IMR-90 (cell line): ENCODE measurements around the gene PRKAB1. TPM values are rescaled to one million over a fixed set of nuclear protein-coding genes. Genes with fewer than 3 reads are reported as not detected.

Experiments used
- ATAC-seq: fragments of 200-7000 bp; cut with Tn5 transposase; 2 replicates; pipeline ENCODE4 v1.9.1; 2020; ENCODE audit warnings: low read depth, mild to moderate bottlenecking, moderate library complexity
- BruUV-seq: library from RNA; stranded (reverse); fragments of 400-500 nt; replicated peaks from 2 replicates; lab custom pipeline; 2021; lab: Mats Ljungman, UMichigan
- CTCF ChIA-PET: fragments of 300-600 bp; formaldehyde crosslinking; extraction: SDS; loops from one replicate; lab custom pipeline; 2021; ENCODE audit warnings: antibody characterized with exemption; lab: Yijun Ruan, JAX
- POLR2A ChIA-PET: fragments of 300-600 bp; sonication (Branson Sonifier 250); formaldehyde crosslinking; loops from one replicate; lab custom pipeline; 2022; ENCODE audit warnings: antibody characterized with exemption; ENCODE audit not compliant: unreplicated experiment; lab: Charles Lee
- DNase-seq: peaks from one replicate; pipeline ENCODE4 v3.0.0; 2013
- H2AFZ ChIP-seq: replicated peaks from 2 replicates; pipeline ENCODE3; 2013; ENCODE audit warnings: low read length, mild to moderate bottlenecking; ENCODE audit not compliant: poor library complexity
- H2AK5ac ChIP-seq: 2 replicates; pipeline ENCODE4 v1.6.1; 2013; ENCODE audit warnings: low read depth, low read length, inconsistent platforms
- H2AK9ac ChIP-seq: replicated peaks from 2 replicates; pipeline ENCODE3; 2013; ENCODE audit warnings: mild to moderate bottlenecking, low read depth, low read length, moderate library complexity; ENCODE audit not compliant: poor library complexity
- H2BK120ac ChIP-seq: 2 replicates; pipeline ENCODE4 v1.6.1; 2013; ENCODE audit warnings: low read depth, low read length, inconsistent platforms
- H2BK15ac ChIP-seq: 3 replicates; pipeline ENCODE4 v1.6.1; 2013; ENCODE audit warnings: low read depth, low read length, inconsistent platforms
- H2BK20ac ChIP-seq: 2 replicates; pipeline ENCODE4 v1.6.1; 2013; ENCODE audit warnings: low read depth, mild to moderate bottlenecking, inconsistent platforms, low read length, moderate library complexity
- H2BK5ac ChIP-seq: 2 replicates; pipeline ENCODE4 v1.6.1; 2013; ENCODE audit warnings: mild to moderate bottlenecking, low read depth, low read length, inconsistent platforms; ENCODE audit not compliant: poor library complexity, severe bottlenecking
- H3K14ac ChIP-seq: replicated peaks from 2 replicates; pipeline ENCODE4 v1.6.1; 2013; ENCODE audit warnings: low read depth, low read length, inconsistent platforms
- H3K18ac ChIP-seq: 2 replicates; pipeline ENCODE4 v1.6.1; 2013; ENCODE audit warnings: low read depth, low read length, control low read depth
- H3K23ac ChIP-seq: 2 replicates; pipeline ENCODE4 v1.6.1; 2013; ENCODE audit warnings: low read depth, low read length, inconsistent platforms
- H3K27ac ChIP-seq: 2 replicates; pipeline ENCODE4 v1.5.1; 2013; ENCODE audit warnings: mild to moderate bottlenecking, control low read depth, low read length; ENCODE audit not compliant: insufficient read depth
- H3K27me3 ChIP-seq: 2 replicates; pipeline ENCODE4 v1.6.1; 2013; ENCODE audit warnings: low read length; ENCODE audit not compliant: control insufficient read depth, insufficient read depth
- H3K36me3 ChIP-seq: 2 replicates; pipeline ENCODE4 v1.6.1; 2013; ENCODE audit warnings: low read length, mixed read lengths; ENCODE audit not compliant: control insufficient read depth, insufficient read depth
- H3K4ac ChIP-seq: 2 replicates; pipeline ENCODE4 v1.6.1; 2013; ENCODE audit warnings: low read depth, low read length, inconsistent platforms
- H3K4me1 ChIP-seq: 2 replicates; pipeline ENCODE4 v1.6.1; 2013; ENCODE audit warnings: low read length, mixed read lengths; ENCODE audit not compliant: control insufficient read depth, insufficient read depth
- H3K4me2 ChIP-seq: 2 replicates; pipeline ENCODE4 v1.6.1; 2013; ENCODE audit warnings: low read depth, mild to moderate bottlenecking, control low read depth, low read length, moderate library complexity
- H3K4me3 ChIP-seq: 2 replicates; pipeline ENCODE4 v1.5.1; 2013; ENCODE audit warnings: low read depth, mild to moderate bottlenecking, control low read depth, low read length, moderate library complexity; ENCODE audit not compliant: insufficient read depth
- H3K56ac ChIP-seq: 2 replicates; pipeline ENCODE4 v1.6.1; 2013; ENCODE audit warnings: low read length, inconsistent platforms; ENCODE audit not compliant: insufficient read depth; ENCODE audit errors: extremely low read depth
- H3K79me1 ChIP-seq, 2 experiments: 2 replicates each; pipeline ENCODE4 v1.6.1; 2013; ENCODE audit warnings: low read length in 2 of 2, inconsistent platforms in 1 of 2, low read depth in 1 of 2
- H3K9ac ChIP-seq: 2 replicates; pipeline ENCODE4 v1.6.1; 2013; ENCODE audit warnings: low read depth, low read length, control low read depth
- H3K9me1 ChIP-seq: 2 replicates; pipeline ENCODE4 v1.6.1; 2013; ENCODE audit warnings: low read length, inconsistent platforms; ENCODE audit not compliant: insufficient read depth
- H3K9me3 ChIP-seq: 2 replicates; pipeline ENCODE4 v1.6.1; 2013; ENCODE audit warnings: low read length; ENCODE audit not compliant: control insufficient read depth, insufficient read depth
- H4K20me1 ChIP-seq: 2 replicates; pipeline ENCODE4 v1.6.1; 2013; ENCODE audit warnings: low read length, inconsistent platforms; ENCODE audit not compliant: insufficient read depth
- H4K5ac ChIP-seq: 2 replicates; pipeline ENCODE4 v1.6.1; 2013; ENCODE audit warnings: mild to moderate bottlenecking, low read depth, low read length, control low read depth
- H4K8ac ChIP-seq, 2 experiments: 2 replicates each; pipeline ENCODE4 v1.6.1; 2013; ENCODE audit warnings: low read depth in 2 of 2, low read length in 2 of 2, control low read depth in 1 of 2, inconsistent platforms in 1 of 2
- H4K91ac ChIP-seq: 2 replicates; pipeline ENCODE4 v1.6.1; 2013; ENCODE audit warnings: low read depth, low read length, inconsistent platforms; ENCODE audit not compliant: insufficient read depth
- BHLHE40 ChIP-seq: fragments of 150-350 bp; IDR thresholded peaks from 2 replicates; pipeline ENCODE4 v1.6.1; 2016; ENCODE audit warnings: mild to moderate bottlenecking, low read depth, low read length
- CEBPB ChIP-seq: IDR thresholded peaks from 2 replicates; pipeline ENCODE4 v1.6.1; 2012; ENCODE audit warnings: low read depth, low read length, improper control_type of control experiment
- CHD1 ChIP-seq: IDR thresholded peaks from 2 replicates; pipeline ENCODE4 v1.6.1; 2012; ENCODE audit warnings: low read depth, low read length, improper control_type of control experiment
- CTCF ChIP-seq: conservative IDR thresholded peaks from 2 replicates; pipeline ENCODE4 v1.5.1; 2012; ENCODE audit warnings: mild to moderate bottlenecking, low read depth, low read length, improper control_type of control experiment
- ELK1 ChIP-seq: fragments of 150-350 bp; IDR thresholded peaks from 2 replicates; pipeline ENCODE4 v1.6.1; 2016; ENCODE audit warnings: low read depth, mild to moderate bottlenecking, low read length, moderate library complexity, borderline replicate concordance
- FOS ChIP-seq: fragments of 150-350 bp; IDR thresholded peaks from 2 replicates; pipeline ENCODE4 v1.6.1; 2016; ENCODE audit warnings: low read depth, low read length
- MAFK ChIP-seq: IDR thresholded peaks from 2 replicates; pipeline ENCODE4 v1.6.1; 2012; ENCODE audit warnings: low read depth, low read length, improper control_type of control experiment
- MAZ ChIP-seq: IDR thresholded peaks from 2 replicates; pipeline ENCODE4 v1.6.1; 2012; ENCODE audit warnings: low read depth, mild to moderate bottlenecking, low read length, improper control_type of control experiment, moderate library complexity, borderline replicate concordance
- MXI1 ChIP-seq: IDR thresholded peaks from 2 replicates; pipeline ENCODE4 v1.6.1; 2012; ENCODE audit warnings: low read depth, mild to moderate bottlenecking, low read length, moderate library complexity, borderline replicate concordance
- NFE2L2 ChIP-seq: fragments of 150-350 bp; IDR thresholded peaks from 2 replicates; pipeline ENCODE4 v1.6.1; 2016; ENCODE audit warnings: low read depth, mild to moderate bottlenecking, low read length
- POLR2A ChIP-seq: IDR thresholded peaks from 2 replicates; pipeline ENCODE4 v1.6.1; 2012; ENCODE audit warnings: mild to moderate bottlenecking, low read depth, low read length
- RAD21 ChIP-seq: IDR thresholded peaks from 2 replicates; pipeline ENCODE4 v1.6.1; 2012; ENCODE audit warnings: low read length, improper control_type of control experiment
- RCOR1 ChIP-seq: IDR thresholded peaks from 2 replicates; pipeline ENCODE4 v1.6.1; 2012; ENCODE audit warnings: mild to moderate bottlenecking, low read length, improper control_type of control experiment; ENCODE audit not compliant: insufficient replicate concordance
- RFX5 ChIP-seq: IDR thresholded peaks from 2 replicates; pipeline ENCODE4 v1.8.0; 2012; ENCODE audit warnings: low read depth, mild to moderate bottlenecking, low read length, moderate library complexity
- SMC3 ChIP-seq: fragments of 150-350 bp; IDR thresholded peaks from 2 replicates; pipeline ENCODE4 v1.6.1; 2016; ENCODE audit warnings: low read depth, mild to moderate bottlenecking, antibody characterized with exemption, low read length, moderate library complexity
- USF2 ChIP-seq: fragments of 150-350 bp; IDR thresholded peaks from 2 replicates; pipeline ENCODE4 v1.6.1; 2017; ENCODE audit warnings: mild to moderate bottlenecking, antibody characterized with exemption, low read length, low read depth
- WGBS, 2 experiments: methylation state at CpG; one replicate each; pipeline versions ENCODE4 v1.1.5 to v1.1.7; 2013; ENCODE audit warnings: missing lambda C conversion rate in 2 of 2; ENCODE audit not compliant: insufficient read length in 1 of 2; ENCODE audit errors: extremely low coverage in 2 of 2; 5-methylcytosine and 5-hydroxymethylcytosine counted together
- dilution Hi-C: fragments of 300-500 bp; cut with HindIII; formaldehyde crosslinking; loops from one replicate; pipeline ENCODE4 v1.14.3; 2018; ENCODE audit warnings: low sequenced_read_pairs; ENCODE audit not compliant: unreplicated experiment
- in situ Hi-C: fragments of 300-500 bp; cut with MboI; formaldehyde crosslinking; loops from 3 replicates; pipeline ENCODE4 v1.14.3; 2019; ENCODE audit warnings: low sequenced_read_pairs, inconsistent platforms, mixed read lengths
- intact Hi-C: fragments of 100-400 bp; cut with micrococcal nuclease; formaldehyde crosslinking; loops from 2 replicates; pipeline ENCODE4 v1.10.0; 2022
- polyA plus RNA-seq, 3 experiments: library from polyadenylated mRNA; depleted of rRNA; stranded (reverse); fragments of >200 nt; gene quantifications; 2 replicates each; pipeline ENCODE4 v1.2.3, GENCODE V29; 2012; ENCODE audit warnings: low replicate concordance in 1 of 3
- total RNA-seq: library from RNA; depleted of rRNA; stranded (reverse); fragments of >200 nt; gene quantifications from 2 replicates; pipeline ENCODE4 v1.2.3, GENCODE V29; 2012

The PRKAB1 gene
- total and polyA plus RNA-seq, 2 of the 4 experiments (the other 2 are of a cell fraction): 9.7 to 19.3 TPM

- Histone ChIP-seq H3K23ac (no peak overlapping the region), H3K18ac (no peak overlapping the region), H3K27ac (no peak overlapping the region), H2BK120ac (no peak overlapping the region), H4K91ac (no peak overlapping the region), H3K4me2 (no peak overlapping the region), H3K4ac (no peak overlapping the region), H3K56ac (no peak overlapping the region), H3K9ac (no peak overlapping the region), H4K20me1 (no peaks in the 10 kb centered on the region), H3K9me1 (no peaks in the 10 kb centered on the region), H2AK9ac (no peak overlapping the region), H4K8ac (no peak overlapping the region), H3K79me1 (no peaks in the 10 kb centered on the region), H2AFZ (no peak overlapping the region), H2AK5ac (no peak overlapping the region), H4K5ac (no peak overlapping the region), H2BK5ac (no peak overlapping the region), H2BK20ac (no peak overlapping the region), H3K27me3 (0 out of 2 replicates have a peak, but pooled peaks cover 2% of the 10 kb centered on the region), H3K14ac (no peak overlapping the region), H2BK15ac (no peak overlapping the region), H3K9me3 (no peaks in the 10 kb centered on the region), H3K4me3 (no peak overlapping the region), H3K4me1 (no peaks in the 10 kb centered on the region), H3K36me3 (no peaks in the 10 kb centered on the region)
- ChIA-PET CTCF (no interaction called here), POLR2A (no interaction called here)
- TF ChIP-seq ELK1: no peak
- no peak for TF ChIP-seq RAD21
- no peak for TF ChIP-seq SMC3
- no peak for TF ChIP-seq CTCF
- TF ChIP-seq NFE2L2: no peak
- no peak for TF ChIP-seq CHD1
- no peak for TF ChIP-seq RCOR1
- no peak for TF ChIP-seq RFX5
- no peak for TF ChIP-seq MAZ
- TF ChIP-seq FOS: no peak
- no peak for TF ChIP-seq BHLHE40
- no peak for TF ChIP-seq USF2
- no peak for TF ChIP-seq POLR2A
- TF ChIP-seq CEBPB: no peak
- TF ChIP-seq MAFK: no peak
- TF ChIP-seq MXI1: no peak
- DNase-seq (no peak), ATAC-seq (no peak)
- in situ Hi-C loops (loop anchor here (10.0 kb wide), 1 partner anchor 1257 kb away; no protein-coding TSS in a partner anchor), dilution Hi-C loops (no loop called here), intact Hi-C loops (no loop called here)
- no CpG with 5 or more reads among the region's 4 CpGs for WGBS, 2 experiments
- no TSS peak for BruUV-seq
These were observed 6.1 kb upstream of the PRKAB1 start for GRCh38 chr12:119661882-119662281.
